ENCODE results near the gene STRN4. TPM values are rescaled to one million over a fixed set of nuclear protein-coding genes. Genes with fewer than 3 reads are reported as not detected.

The STRN4 gene
- total and polyA plus RNA-seq, 3 experiments from 2014 or later: 23.2 to 70.4 (median 68.8) TPM

DNA sequence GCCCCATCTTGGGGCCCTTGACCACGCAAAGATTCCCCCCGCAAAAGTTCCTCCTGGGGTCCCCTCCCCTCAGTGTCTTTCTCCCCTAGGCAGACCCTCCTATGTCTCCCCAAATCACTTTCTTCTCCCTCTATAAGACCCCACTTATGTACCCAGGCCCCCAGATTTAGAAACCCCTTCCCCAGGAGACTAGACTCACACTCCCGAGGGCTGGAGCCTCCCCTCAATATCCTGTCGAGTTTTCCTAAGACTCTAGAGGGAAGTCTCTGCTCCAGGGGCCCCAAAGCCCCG, 40.7 kb upstream of the STRN4 start:
- Mint-ChIP-seq H3K4me3 (peak overlapping the region; percentile 87 to 97 (median 92)), H3K9me3 (no peaks in the 10 kb centered on the region), H3K4me1 (peaks cover 54 to 66% (median 66%) of the 10 kb centered on the region in 3 donors), H3K36me3 (peaks cover 0 to 20% (median 2%) of the 10 kb centered on the region in 3 donors), H3K27ac (peak overlapping the region; percentile 95 to 100 (median 96)), H3K27me3 (no peaks in the 10 kb centered on the region)
- H3K27ac ChIP-seq (ENCODE audit: low read depth, low read length): peak overlapping the region; percentile 92
- peaks cover 5% of the 10 kb centered on the region for H3K36me3 ChIP-seq (ENCODE audit: insufficient read depth, low read length)
- no peaks in the 10 kb centered on the region for H3K9me3 ChIP-seq (ENCODE audit: low read length)
- ChIA-PET POLR2A (interaction anchor here (1.8 to 1.9 kb wide), 2 partner anchors 33 to 53 kb away, joined by 5 to 11 read pairs; no protein-coding TSS in a partner anchor), CTCF (interaction anchor here (1.2 to 4.4 kb wide), 5 partner anchors 20 to 53 kb away, joined by 3 to 16 read pairs (median 9); no protein-coding TSS in a partner anchor)
- H3K4me1 ChIP-seq (ENCODE audit: insufficient read depth, low read length): peaks cover 49% of the 10 kb centered on the region
- no peak for DNase-seq
- no peaks in the 10 kb centered on the region for H3K27me3 ChIP-seq (ENCODE audit: insufficient read depth, low read length, poor library complexity, severe bottlenecking)
- H3K4me3 ChIP-seq (ENCODE audit: low read length): peak overlapping the region; percentile 88

- Mint-ChIP-seq H3K4me1 (peaks cover 53 to 61% (median 61%) of the 10 kb centered on the region in 3 donors), H3K9me3 (no peaks in the 10 kb centered on the region), H3K27ac (peak overlapping the region; percentile 95 to 100 (median 96)), H3K4me3 (peak overlapping the region; percentile 87 to 97 (median 92)), H3K27me3 (no peaks in the 10 kb centered on the region), H3K36me3 (peaks cover 0 to 26% (median 5%) of the 10 kb centered on the region in 3 donors)
- peak; percentile 61 to 93 (median 81) for DNase-seq
- ChIA-PET POLR2A (interaction anchor here (0.6 kb wide), 1 partner anchor 54 kb away, joined by 8 read pairs; no protein-coding TSS in a partner anchor), CTCF (interaction anchor here (1.1 to 4.4 kb wide), 5 partner anchors 20 to 54 kb away, joined by 3 to 16 read pairs (median 9); no protein-coding TSS in a partner anchor)
- Histone ChIP-seq H3K36me3 (ENCODE audit: insufficient read depth, low read length) (peaks cover 5% of the 10 kb centered on the region), H3K27ac (ENCODE audit: low read depth, low read length) (peak overlapping the region; percentile 92), H3K9me3 (ENCODE audit: low read length) (no peaks in the 10 kb centered on the region), H3K27me3 (ENCODE audit: insufficient read depth, low read length, poor library complexity, severe bottlenecking) (no peaks in the 10 kb centered on the region), H3K4me1 (ENCODE audit: insufficient read depth, low read length) (peaks cover 45% of the 10 kb centered on the region), H3K4me3 (ENCODE audit: low read length) (peak overlapping the region; percentile 88)
These were observed 40.2 kb upstream of the STRN4 start for GRCh38 chr19:46786236-46787039.

DNA sequence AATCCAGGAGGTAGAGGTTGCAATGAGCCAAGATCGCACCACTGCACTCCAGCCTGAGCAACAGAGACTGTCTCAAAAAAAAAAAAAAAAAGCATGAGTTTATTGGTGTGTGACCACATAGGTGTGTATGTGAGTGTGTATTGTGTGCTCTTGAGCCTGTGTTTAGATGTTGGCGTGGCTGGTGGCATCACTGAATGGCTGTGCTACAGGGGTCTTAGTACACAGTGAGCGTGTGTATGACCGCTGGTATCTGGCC, 39.7 kb upstream of the STRN4 start:
- Histone ChIP-seq H3K4me1 (ENCODE audit: insufficient read depth, low read length) (peaks cover 45% of the 10 kb centered on the region), H3K4me3 (ENCODE audit: low read length) (peak overlapping the region; percentile 88), H3K27me3 (ENCODE audit: insufficient read depth, low read length, poor library complexity, severe bottlenecking) (no peaks in the 10 kb centered on the region), H3K9me3 (ENCODE audit: low read length) (no peaks in the 10 kb centered on the region), H3K36me3 (ENCODE audit: insufficient read depth, low read length) (peaks cover 5% of the 10 kb centered on the region), H3K27ac (ENCODE audit: low read depth, low read length) (peak overlapping the region; percentile 92)
- Mint-ChIP-seq H3K36me3 (peaks cover 0 to 28% (median 5%) of the 10 kb centered on the region in 3 donors), H3K27ac (peak overlapping the region; percentile 95 to 100 (median 96)), H3K4me3 (peak overlapping the region; percentile 87 to 97 (median 92)), H3K9me3 (no peaks in the 10 kb centered on the region), H3K4me1 (peaks cover 53 to 61% (median 61%) of the 10 kb centered on the region in 3 donors), H3K27me3 (no peaks in the 10 kb centered on the region)
- ChIA-PET POLR2A (no interaction called here), CTCF (interaction anchor here (1.1 to 4.4 kb wide), 3 partner anchors 34 to 54 kb away, joined by 3 to 16 read pairs (median 15); no protein-coding TSS in a partner anchor)
- DNase-seq: no peak

GRCh38 chr19:46785054-46785979, 39.1 kb upstream of the STRN4 start:
- H3K27me3 ChIP-seq (ENCODE audit: insufficient read depth, low read length, poor library complexity, severe bottlenecking): no peaks in the 10 kb centered on the region
- Mint-ChIP-seq H3K9me3 (no peaks in the 10 kb centered on the region), H3K27me3 (no peaks in the 10 kb centered on the region), H3K4me3 (peak overlapping the region; percentile 87 to 97 (median 92)), H3K36me3 (peaks cover 0 to 29% (median 5%) of the 10 kb centered on the region in 3 donors), H3K4me1 (peaks cover 53 to 61% (median 61%) of the 10 kb centered on the region in 3 donors), H3K27ac (peak overlapping the region; percentile 95 to 100 (median 96))
- no peak for DNase-seq
- peak overlapping the region; percentile 92 for H3K27ac ChIP-seq (ENCODE audit: low read depth, low read length)
- H3K4me1 ChIP-seq (ENCODE audit: insufficient read depth, low read length): peaks cover 45% of the 10 kb centered on the region
- no peaks in the 10 kb centered on the region for H3K9me3 ChIP-seq (ENCODE audit: low read length)
- POLR2A ChIA-PET: interaction anchor here (0.8 to 1.4 kb wide), 3 partner anchors 17 to 185 kb away, joined by 3 to 6 read pairs (median 4); no protein-coding TSS in a partner anchor
- CTCF ChIA-PET: interaction anchor here (0.7 to 4.4 kb wide), 8 partner anchors 13 to 55 kb away, joined by 3 to 16 read pairs (median 8); no protein-coding TSS in a partner anchor
- peaks cover 5% of the 10 kb centered on the region for H3K36me3 ChIP-seq (ENCODE audit: insufficient read depth, low read length)
- H3K4me3 ChIP-seq (ENCODE audit: low read length): peak overlapping the region; percentile 88

DNA sequence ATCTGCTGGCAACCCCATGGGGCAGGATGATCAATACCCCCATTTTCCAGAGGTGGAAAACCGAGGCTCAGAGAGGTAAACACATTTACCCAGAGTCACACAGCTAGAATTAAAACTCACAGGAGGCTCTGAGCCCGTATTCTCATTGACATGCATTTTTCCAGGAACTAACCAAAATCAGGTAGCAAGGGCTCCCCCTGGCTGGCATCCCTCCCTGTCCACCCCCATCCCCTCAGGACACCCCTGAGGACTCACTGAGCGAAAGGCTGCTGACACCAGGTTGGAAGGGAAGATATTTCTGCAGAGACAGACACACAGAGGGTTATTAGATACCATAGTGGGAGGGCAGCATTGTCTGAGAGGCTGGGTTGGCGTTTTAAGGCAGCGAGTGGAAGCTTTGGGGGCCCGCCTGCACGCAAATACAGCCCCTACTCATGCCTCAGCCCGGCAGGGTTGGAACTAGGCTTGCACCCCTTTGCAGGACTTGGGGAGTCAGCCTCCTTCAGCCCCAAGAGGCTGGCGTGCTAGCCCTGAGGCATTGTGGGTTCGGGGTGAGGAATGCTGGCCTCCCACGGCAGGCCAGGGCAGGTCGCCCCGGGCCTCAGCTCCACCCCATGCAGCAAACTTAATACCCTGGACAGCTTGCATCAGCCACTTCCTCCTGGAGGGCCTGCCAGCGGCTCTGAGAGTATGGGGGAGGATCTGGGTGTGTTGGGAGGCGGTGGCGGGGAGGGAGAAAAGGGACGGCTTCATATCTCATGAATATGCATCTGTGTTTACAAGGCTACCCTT, 38.2 kb upstream of the STRN4 start:
- ChIA-PET POLR2A (interaction anchor here (0.8 to 1.4 kb wide), 3 partner anchors 16 to 184 kb away, joined by 3 to 6 read pairs (median 4); no protein-coding TSS in a partner anchor), CTCF (interaction anchor here (0.7 to 4.4 kb wide), 6 partner anchors 12 to 56 kb away, joined by 3 to 16 read pairs (median 8); no protein-coding TSS in a partner anchor)
- Histone ChIP-seq H3K9me3 (ENCODE audit: low read length) (no peaks in the 10 kb centered on the region), H3K4me1 (ENCODE audit: insufficient read depth, low read length) (peaks cover 45% of the 10 kb centered on the region), H3K4me3 (ENCODE audit: low read length) (peak overlapping the region; percentile 88), H3K27ac (ENCODE audit: low read depth, low read length) (peak overlapping the region; percentile 92), H3K36me3 (ENCODE audit: insufficient read depth, low read length) (peaks cover 5% of the 10 kb centered on the region), H3K27me3 (ENCODE audit: insufficient read depth, low read length, poor library complexity, severe bottlenecking) (no peaks in the 10 kb centered on the region)
- Mint-ChIP-seq H3K36me3 (peaks cover 0 to 30% (median 5%) of the 10 kb centered on the region in 3 donors), H3K4me3 (peak overlapping the region; percentile 87 to 97 (median 92)), H3K27ac (peak overlapping the region; percentile 95 to 100 (median 96)), H3K9me3 (no peaks in the 10 kb centered on the region), H3K27me3 (no peaks in the 10 kb centered on the region), H3K4me1 (peaks cover 53 to 60% (median 59%) of the 10 kb centered on the region in 3 donors)
- DNase-seq: peak in 2 of 5 donors; percentile 24 to 66

DNA sequence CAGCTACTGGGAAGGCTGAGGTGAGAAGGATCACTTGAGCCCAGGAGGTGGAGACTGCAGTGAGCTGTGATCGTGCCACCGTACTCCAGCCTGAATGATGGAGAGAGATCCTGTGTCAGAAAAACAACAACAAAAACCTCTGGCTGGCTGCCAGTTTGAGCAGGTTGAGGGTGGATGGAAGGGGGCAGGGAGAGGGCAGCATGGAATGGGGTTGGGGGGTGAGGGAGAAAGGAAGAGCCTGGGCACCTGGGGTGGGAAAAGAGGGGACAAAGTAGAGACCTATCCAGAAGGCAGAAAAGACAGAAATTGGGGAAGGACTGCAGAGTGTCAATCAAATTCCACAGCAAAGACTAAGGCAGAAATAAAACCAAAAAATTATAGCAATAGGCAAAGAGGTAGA, 37.4 kb upstream of the STRN4 start:
- ChIA-PET CTCF (interaction anchor here (1.9 to 4.4 kb wide), 4 partner anchors 17 to 57 kb away, joined by 7 to 16 read pairs (median 9); no protein-coding TSS in a partner anchor), POLR2A (no interaction called here)
- no peak for DNase-seq
- H3K4me3 ChIP-seq (ENCODE audit: low read length): no peak overlapping the region
- peaks cover 47 to 55% (median 52%) of the 10 kb centered on the region in 3 donors for H3K4me1 Mint-ChIP-seq
- peaks cover 5% of the 10 kb centered on the region for H3K36me3 ChIP-seq (ENCODE audit: insufficient read depth, low read length)
- no peaks in the 10 kb centered on the region for H3K9me3 Mint-ChIP-seq
- H3K4me3 Mint-ChIP-seq: peak overlapping the region; percentile 34 to 93 (median 92)
- no peaks in the 10 kb centered on the region for H3K27me3 Mint-ChIP-seq
- H3K36me3 Mint-ChIP-seq: peaks cover 0 to 36% (median 5%) of the 10 kb centered on the region in 3 donors
- H3K27ac ChIP-seq (ENCODE audit: low read depth, low read length): peak overlapping the region; percentile 92
- H3K4me1 ChIP-seq (ENCODE audit: insufficient read depth, low read length): peaks cover 38% of the 10 kb centered on the region
- H3K27ac Mint-ChIP-seq: peak overlapping the region; percentile 74 to 97 (median 96)
- H3K9me3 ChIP-seq (ENCODE audit: low read length): no peaks in the 10 kb centered on the region
- no peaks in the 10 kb centered on the region for H3K27me3 ChIP-seq (ENCODE audit: insufficient read depth, low read length, poor library complexity, severe bottlenecking)
